ENCODE results near the gene TPCN1. TPM values are rescaled to one million over a fixed set of nuclear protein-coding genes. Genes with fewer than 3 reads are reported as not detected.
A peak's percentile ranks its signal among the peaks of the same experiment; 100 is the strongest.

Gene TPCN1
- total RNA-seq, 4 donors from 2014 or later: 16.5 to 38.4 (median 28.8) TPM

- 82 to 83% methylated on average over 6 of the region's 6 CpGs for WGBS, 2 donors
- TF ChIP-seq CTCF (IDR thresholded peaks at IDR 0.05) (no peak), POLR2A (IDR thresholded peaks at IDR 0.05) (no peak)
- no peak for DNase-seq (ENCODE audit: low spot score in 2 of 2)
- H3K4me3 ChIP-seq (ENCODE audit: low read depth, poor library complexity, severe bottlenecking): no peak overlapping the region
- intact Hi-C loops (cut with DNase I; ENCODE audit: low total_unique reads): no loop called here
These were observed 10.1 kb upstream of the TPCN1 start for GRCh38 chr12:113211160-113211559.

DNA sequence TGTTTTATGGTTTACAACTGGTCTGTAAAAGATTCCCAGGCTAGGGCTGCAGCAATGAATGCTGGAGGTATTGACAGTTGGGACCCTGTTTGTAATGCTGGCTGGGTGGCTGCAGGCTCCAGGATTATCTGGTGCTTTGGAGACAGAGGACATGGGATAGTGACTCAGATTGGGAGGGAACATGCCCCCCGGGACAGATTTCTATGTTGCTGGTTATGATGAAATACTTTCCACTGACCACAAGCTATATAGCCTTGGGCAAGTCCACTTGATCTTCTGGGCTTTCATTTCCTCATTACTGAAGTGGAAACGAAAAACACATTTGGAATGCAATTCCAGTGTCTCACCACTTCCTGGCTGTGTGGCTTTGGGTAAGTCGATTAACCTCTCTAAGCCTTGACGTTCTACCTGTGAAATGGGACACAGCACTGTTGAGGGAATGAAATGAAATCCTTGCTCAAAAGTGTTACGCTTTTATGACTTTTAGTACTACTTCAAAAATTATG is 6.3 kb upstream of the TPCN1 start:
- no peak overlapping the region for H3K4me3 ChIP-seq (ENCODE audit: low read depth, poor library complexity, severe bottlenecking)

DNA sequence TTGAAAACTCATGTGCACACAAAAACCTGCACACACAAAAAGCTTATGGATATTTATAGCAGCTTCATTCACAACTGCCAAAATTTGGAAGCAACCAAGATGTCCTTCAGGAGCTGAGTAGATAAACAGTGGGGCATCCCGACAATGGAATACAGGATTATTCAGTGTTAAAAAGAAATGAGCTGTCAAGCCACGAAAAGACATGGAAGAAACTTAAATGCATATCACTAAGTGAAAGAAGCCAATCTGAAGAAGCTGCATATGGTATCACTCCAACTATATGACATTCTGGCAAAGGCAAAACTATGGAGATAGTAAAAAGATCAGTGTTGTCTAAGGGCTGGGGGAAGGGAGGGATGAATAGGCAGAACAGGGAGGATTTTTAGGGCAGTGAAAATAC is 5.2 kb upstream of the TPCN1 start:
- TF ChIP-seq POLR2A (IDR thresholded peaks at IDR 0.05): no peak
- TF ChIP-seq CTCF (IDR thresholded peaks at IDR 0.05): no peak
- intact Hi-C loops (cut with DNase I; ENCODE audit: low total_unique reads): no loop called here
- no peak overlapping the region for H3K4me3 ChIP-seq (ENCODE audit: low read depth, poor library complexity, severe bottlenecking)
- DNase-seq (ENCODE audit: low spot score in 2 of 2): no peak
- 84 to 87% methylated on average over 2 of the region's 2 CpGs for WGBS, 2 donors

More for the DNA sequence above, 6.3 kb upstream of the TPCN1 start:
- TF ChIP-seq CTCF (IDR thresholded peaks at IDR 0.05) (no peak), POLR2A (IDR thresholded peaks at IDR 0.05) (no peak)
- DNase-seq (ENCODE audit: low spot score in 2 of 2): peak; percentile 91 to 95
- WGBS, 2 donors: 48 to 55% methylated on average over 5 of the region's 5 CpGs
- intact Hi-C loops (cut with DNase I; ENCODE audit: low total_unique reads): no loop called here

DNA sequence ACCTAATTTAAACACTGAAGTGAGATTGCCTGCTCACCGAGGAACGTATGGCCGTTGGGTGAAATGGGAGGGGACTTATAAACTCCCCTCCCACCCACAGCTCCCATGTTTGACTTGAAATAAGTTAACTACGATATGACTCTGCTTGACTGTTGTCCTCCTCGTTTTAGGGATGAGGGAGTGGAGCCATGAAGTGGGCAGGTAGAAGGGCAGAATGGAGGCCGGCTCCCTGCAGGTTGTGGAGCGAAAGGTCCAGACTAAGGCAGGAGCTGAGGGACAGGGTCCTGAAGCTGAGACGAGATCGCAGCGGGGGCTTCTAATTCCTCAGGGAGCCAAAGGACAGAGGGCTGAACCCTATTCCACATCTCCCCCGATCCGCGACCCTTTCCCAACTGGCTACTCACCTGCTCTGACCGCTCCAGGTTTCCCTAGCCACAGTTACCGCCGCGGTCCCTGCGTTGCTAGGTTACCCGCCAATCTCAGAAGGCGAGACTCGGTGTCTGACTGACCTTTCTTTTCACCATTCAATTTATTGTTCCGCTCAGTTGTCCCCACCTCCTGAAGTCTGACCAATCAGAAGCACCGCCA is 577 bp upstream of the TPCN1 start:
- no peak for DNase-seq (ENCODE audit: low spot score in 2 of 2)
- 0 to 1% methylated on average over 23 of the region's 23 CpGs for WGBS, 2 donors
- TF ChIP-seq POLR2A (IDR thresholded peaks at IDR 0.05): no peak
- no peak for TF ChIP-seq CTCF (IDR thresholded peaks at IDR 0.05)
- intact Hi-C loops (cut with DNase I; ENCODE audit: low total_unique reads): no loop called here
- H3K4me3 ChIP-seq (ENCODE audit: low read depth, poor library complexity, severe bottlenecking): peak overlapping the region; percentile 10

DNA sequence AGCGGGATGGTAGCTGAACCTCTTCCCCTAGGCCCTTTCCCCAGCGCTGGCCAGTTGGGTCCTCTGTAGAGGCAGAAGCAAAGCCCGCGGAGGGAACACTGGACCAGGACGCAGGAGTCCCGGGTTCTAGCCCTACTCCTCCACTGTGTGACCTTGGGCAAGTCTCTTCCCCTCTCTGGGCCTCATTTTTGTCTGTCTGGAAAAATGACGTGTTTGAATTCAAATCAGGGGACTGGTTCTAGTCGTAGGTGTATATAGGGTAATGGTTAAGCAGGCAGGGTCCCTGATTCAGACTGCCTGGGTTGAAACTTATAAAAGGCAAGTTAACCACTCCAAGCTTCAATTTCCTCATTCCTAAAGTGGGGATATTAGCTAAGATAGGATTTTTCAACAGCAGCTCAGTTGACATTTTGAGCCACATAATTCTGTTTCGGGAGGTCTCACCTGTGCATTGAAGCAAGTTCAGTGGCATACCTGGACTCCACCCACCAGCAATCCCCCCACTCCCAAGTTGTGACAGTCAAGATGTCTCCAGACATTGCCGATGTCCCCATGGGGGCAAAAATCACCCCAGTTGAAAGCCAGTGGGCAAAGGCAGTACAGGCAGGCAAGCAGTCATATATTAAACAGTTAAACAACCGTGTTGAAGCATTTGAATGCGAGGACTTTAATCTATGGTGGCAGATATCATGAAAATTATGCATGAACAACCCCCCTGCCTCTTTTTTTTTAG is 899 bp downstream of the TPCN1 start:
- no peak for TF ChIP-seq POLR2A (IDR thresholded peaks at IDR 0.05)
- TF ChIP-seq CTCF (IDR thresholded peaks at IDR 0.05): no peak
- 17 to 19% methylated on average over 11 to 12 of the region's 12 CpGs for WGBS, 2 donors
- intact Hi-C loops (cut with DNase I; ENCODE audit: low total_unique reads): no loop called here
- no peak for DNase-seq (ENCODE audit: low spot score in 2 of 2)
- H3K4me3 ChIP-seq (ENCODE audit: low read depth, poor library complexity, severe bottlenecking): peak overlapping the region; percentile 63
